Parathyroid adenoma (tissue), 2 donors: Measurements from ENCODE around the gene PGBD5.
"Not testable (repeated sequence)": the region's sequence is repeated elsewhere in the genome, so short reads cannot be mapped to it uniquely, and the experiment has no call there.

Source experiments
- H2AFZ ChIP-seq: fragments of 300-600 bp; sonication (generic); one replicate; pipeline ENCODE4 v1.7.0; 2017; ENCODE audit warnings: antibody characterized with exemption, mild to moderate bottlenecking
- H3K27ac ChIP-seq: fragments of 300-600 bp; sonication (generic); one replicate; pipeline ENCODE4 v1.7.0; 2017
- H3K27me3 ChIP-seq: fragments of 300-600 bp; sonication (generic); one replicate; pipeline ENCODE4 v1.7.0; 2017; ENCODE audit warnings: low read length; ENCODE audit not compliant: control insufficient read depth, insufficient read depth
- H3K36me3 ChIP-seq: fragments of 300-600 bp; sonication (generic); one replicate; pipeline ENCODE4 v1.7.0; 2017; ENCODE audit warnings: low read length; ENCODE audit not compliant: control insufficient read depth, insufficient read depth
- H3K4me1 ChIP-seq: fragments of 300-600 bp; sonication (generic); one replicate; pipeline ENCODE4 v1.7.0; 2017; ENCODE audit warnings: control low read depth
- H3K4me2 ChIP-seq: fragments of 300-600 bp; sonication (generic); one replicate; pipeline ENCODE4 v1.7.0; 2017; ENCODE audit warnings: low read length
- H3K4me3 ChIP-seq: fragments of 300-600 bp; sonication (generic); one replicate; pipeline ENCODE4 v1.7.0; 2017; ENCODE audit warnings: low read depth, low read length
- H3K79me2 ChIP-seq: fragments of 300-600 bp; sonication (generic); one replicate; pipeline ENCODE4 v1.7.0; 2017; ENCODE audit warnings: control low read depth
- H3K9ac ChIP-seq: fragments of 300-600 bp; sonication (generic); one replicate; pipeline ENCODE4 v1.7.0; 2017; ENCODE audit warnings: mild to moderate bottlenecking
- H3K9me3 ChIP-seq: fragments of 300-600 bp; sonication (generic); one replicate; pipeline ENCODE4 v1.7.0; 2017; ENCODE audit warnings: low read length; ENCODE audit not compliant: control insufficient read depth
- CTCF ChIP-seq: fragments of 300-600 bp; sonication (generic); IDR thresholded peaks from one replicate; pipeline ENCODE4 v1.7.0; 2017; ENCODE audit warnings: antibody characterized with exemption, mild to moderate bottlenecking
- donor health status: primary hyperparathyroidism.

The PGBD5 gene

DNA sequence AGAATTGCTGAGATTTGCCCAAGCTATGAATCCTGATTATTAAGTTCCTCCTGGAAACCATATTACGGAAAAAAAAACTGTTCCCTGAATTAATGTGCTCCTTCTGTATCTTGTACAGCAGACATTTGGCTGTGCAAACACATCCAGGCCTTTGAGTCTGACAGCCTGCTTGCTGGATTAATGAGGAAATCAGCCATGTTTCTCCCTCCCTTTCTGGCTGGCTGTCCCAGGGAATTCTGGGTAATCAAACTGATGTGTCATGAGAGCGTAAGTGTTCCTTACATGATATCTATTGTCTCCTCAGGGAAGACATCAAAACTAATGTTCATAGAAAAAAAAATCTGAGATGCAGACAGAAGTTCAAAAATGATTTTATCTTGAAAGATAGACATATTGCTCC lies 18.8 kb downstream of the PGBD5 start:
- Histone ChIP-seq H3K4me3 (no peak overlapping the region), H3K4me1 (no peaks in the 10 kb centered on the region), H3K4me2 (no peak overlapping the region), H3K79me2 (peaks cover 2% of the 10 kb centered on the region), H3K27me3 (no peaks in the 10 kb centered on the region), H3K36me3 (no peaks in the 10 kb centered on the region), H3K9me3 (no peaks in the 10 kb centered on the region), H3K27ac (no peak overlapping the region), H3K9ac (no peak overlapping the region), H2AFZ (no peak overlapping the region)
- TF ChIP-seq CTCF, result no peak

DNA sequence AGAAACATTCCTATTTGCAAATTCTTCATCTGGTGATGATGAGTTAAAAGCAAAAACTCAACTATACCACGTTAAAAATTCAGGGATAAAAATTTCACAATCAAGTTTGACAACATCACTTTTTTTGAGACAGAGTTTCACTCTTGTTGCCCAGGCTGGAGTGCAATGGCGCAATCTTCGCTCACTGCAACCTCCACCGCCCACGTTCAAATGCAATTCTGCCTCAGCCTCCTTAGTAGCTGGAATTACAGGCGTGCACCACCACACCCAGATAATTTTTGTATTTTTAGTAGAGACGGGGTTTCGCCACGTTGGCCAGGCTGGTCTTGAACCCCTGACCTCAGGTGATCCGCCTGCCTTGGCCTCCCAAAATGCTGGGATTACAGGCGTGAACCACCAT lies 19.4 kb downstream of the PGBD5 start:
- not testable (repeated sequence) for H3K9me3 ChIP-seq, H3K4me1 ChIP-seq, H3K27ac ChIP-seq, H2AFZ ChIP-seq, H3K4me3 ChIP-seq, H3K27me3 ChIP-seq, H3K9ac ChIP-seq, H3K36me3 ChIP-seq, H3K4me2 ChIP-seq, H3K79me2 ChIP-seq

DNA sequence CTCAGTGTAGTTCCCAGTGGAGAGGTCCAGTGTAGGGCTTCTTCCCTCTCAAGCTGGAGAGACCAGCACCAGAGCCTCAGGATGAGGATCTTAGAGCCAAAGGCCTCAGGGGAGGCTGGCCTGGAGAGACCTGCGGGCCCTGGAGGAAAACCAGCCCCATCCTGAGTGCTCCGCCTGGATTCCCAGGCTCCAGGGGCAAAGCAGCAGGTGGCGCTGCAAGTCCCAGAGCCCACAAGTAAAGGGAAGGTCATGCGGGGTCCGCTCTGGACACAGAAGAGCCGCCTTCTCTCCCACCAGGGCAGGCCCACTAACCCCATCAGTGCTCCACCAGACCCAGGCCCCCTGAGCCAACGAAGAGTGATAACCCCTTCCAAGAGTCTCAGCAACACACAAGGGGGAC lies 22.7 kb downstream of the PGBD5 start:
- H3K9ac ChIP-seq, result no peak overlapping the region
- H3K4me3 ChIP-seq, result no peak overlapping the region
- H3K4me2 ChIP-seq, result no peak overlapping the region
- H3K79me2 ChIP-seq, result peaks cover 13% of the 10 kb centered on the region
- H3K27ac ChIP-seq, result no peak overlapping the region
- H3K9me3 ChIP-seq, result no peaks in the 10 kb centered on the region
- no peaks in the 10 kb centered on the region for H3K4me1 ChIP-seq
- H3K36me3 ChIP-seq, result no peaks in the 10 kb centered on the region
- no peak overlapping the region for H2AFZ ChIP-seq
- no peaks in the 10 kb centered on the region for H3K27me3 ChIP-seq
- TF ChIP-seq CTCF, result no peak

- Histone ChIP-seq H3K79me2 (peaks cover 13% of the 10 kb centered on the region), H3K4me2 (no peak overlapping the region), H2AFZ (no peak overlapping the region), H3K4me3 (no peak overlapping the region), H3K9ac (no peak overlapping the region), H3K4me1 (no peaks in the 10 kb centered on the region), H3K36me3 (no peaks in the 10 kb centered on the region), H3K27ac (no peak overlapping the region), H3K9me3 (no peaks in the 10 kb centered on the region), H3K27me3 (no peaks in the 10 kb centered on the region)
- no peak for TF ChIP-seq CTCF
Measured at GRCh38 chr1:230401763-230402294, 24.3 kb downstream of the PGBD5 start.

DNA sequence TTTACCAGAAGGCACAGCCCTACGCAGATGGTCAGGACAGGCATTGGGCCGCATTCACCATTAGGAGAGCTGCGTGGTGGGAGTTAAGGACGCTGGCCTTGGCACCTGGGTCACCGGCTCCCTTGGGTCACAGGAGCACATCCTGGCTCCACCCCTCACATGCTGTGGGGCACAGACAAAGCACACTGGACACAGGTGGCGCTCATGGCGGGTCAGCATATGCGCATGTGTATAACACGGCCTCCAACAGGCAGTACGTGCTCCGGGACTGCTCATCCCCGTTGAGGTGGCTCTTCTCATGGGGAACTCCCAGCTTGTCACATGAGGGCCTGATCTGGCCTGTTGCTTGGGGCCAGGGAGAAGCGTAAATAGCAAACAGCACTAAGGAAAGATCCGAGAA lies 25.0 kb downstream of the PGBD5 start:
- Histone ChIP-seq H3K4me1 (no peaks in the 10 kb centered on the region), H3K9ac (no peak overlapping the region), H3K36me3 (no peaks in the 10 kb centered on the region), H3K27me3 (no peaks in the 10 kb centered on the region), H2AFZ (no peak overlapping the region), H3K4me2 (no peak overlapping the region), H3K27ac (no peak overlapping the region), H3K9me3 (no peaks in the 10 kb centered on the region), H3K79me2 (peaks cover 15% of the 10 kb centered on the region), H3K4me3 (no peak overlapping the region)
- no peak for TF ChIP-seq CTCF
